NCI-H1092 (cell line): ENCODE data around the gene FLT3LG.
A peak's percentile ranks its signal among the peaks of the same experiment; 100 is the strongest.
"Not testable (repeated sequence)": the region's sequence is repeated elsewhere in the genome, so short reads cannot be mapped to it uniquely, and the experiment has no call there.

Source experiments
- DNase-seq: peaks from one replicate; lab custom pipeline; 2025; lab: John Stamatoyannopoulos, UW

FLT3LG gene

DNA sequence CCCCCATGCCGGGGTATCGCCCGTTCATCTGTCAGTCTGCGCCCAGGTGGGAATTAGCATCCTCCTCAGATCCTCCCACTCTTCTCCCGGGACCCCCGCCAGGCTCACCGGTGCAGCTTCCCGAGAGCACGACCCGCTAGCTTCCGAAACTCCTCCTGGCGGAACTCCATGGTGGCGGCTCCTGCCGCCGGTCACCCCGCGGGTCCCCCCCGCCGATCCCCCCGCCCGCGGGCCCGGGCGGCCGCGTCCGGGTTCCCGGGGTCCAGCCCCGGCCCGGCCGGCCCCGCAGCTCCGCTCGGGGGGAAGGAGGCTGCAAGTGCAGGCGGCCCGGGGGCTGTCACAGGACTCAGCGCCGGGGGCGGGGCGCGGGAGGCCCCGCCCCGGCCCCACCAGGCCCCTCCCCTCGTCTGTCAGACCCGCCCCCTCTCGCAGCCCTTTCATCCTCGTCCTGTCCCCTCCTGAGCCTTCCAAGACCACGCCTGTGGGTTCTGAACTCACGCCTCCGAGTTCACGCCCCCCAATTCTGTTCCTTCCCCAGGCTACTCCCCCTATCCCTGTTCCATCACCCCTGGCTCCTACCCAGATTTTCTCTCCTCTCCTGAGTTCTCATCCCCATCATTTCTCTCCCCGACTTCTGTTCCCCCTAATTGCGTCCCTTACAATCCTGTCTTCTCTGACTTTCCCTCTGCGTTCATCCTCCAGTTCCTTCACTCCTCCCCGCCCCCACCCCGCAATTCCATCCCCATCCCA lies 32.6 kb upstream of the FLT3LG start, which contains the start of gene SLC17A7:
TSS of gene SLC17A7 (minus strand) at position 318 of the 750 bp plus-strand sequence. CDS start at position 170, 148 bp downstream.
- DNase-seq, result no peak

DNA sequence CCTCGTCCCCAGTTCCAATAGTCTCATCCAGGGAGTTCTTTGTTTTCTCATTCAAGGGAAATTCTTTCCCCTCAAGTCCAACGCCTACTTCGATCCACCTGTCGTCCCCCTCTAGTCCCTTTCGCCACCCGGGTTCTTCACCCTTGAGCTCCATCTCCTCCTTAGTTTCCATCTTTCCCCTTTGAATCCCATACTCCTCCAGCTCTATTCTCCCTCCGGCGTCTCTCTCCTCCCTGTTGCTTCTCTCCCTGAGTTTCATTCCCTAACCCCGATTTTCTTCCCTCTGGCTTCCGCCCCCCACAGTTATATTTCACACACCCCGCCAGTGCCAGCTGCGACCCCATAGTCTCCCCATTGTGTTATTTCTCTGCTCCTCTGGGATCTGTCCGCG lies 32.1 kb upstream of the FLT3LG start:
- no peak for DNase-seq

DNA sequence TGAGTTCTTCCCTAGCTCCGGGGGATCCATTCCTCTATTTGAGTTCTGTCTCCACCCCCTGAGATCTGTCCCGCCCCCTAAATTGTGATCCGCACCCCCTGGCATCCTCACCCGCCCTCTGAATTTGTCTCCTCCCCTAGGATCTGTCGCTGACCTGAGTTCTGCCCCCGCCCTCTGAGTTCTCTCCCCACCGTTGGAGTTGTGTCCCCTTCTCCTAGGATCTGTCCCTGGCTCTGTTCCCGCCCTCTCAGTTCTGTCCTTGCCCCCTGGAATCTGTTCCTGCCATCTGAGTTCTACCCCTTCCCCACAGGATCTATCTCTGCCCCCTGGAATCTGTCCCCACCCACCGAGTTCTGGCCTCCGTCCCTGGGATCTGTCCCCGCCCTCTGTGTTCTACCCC lies 31.7 kb upstream of the FLT3LG start:
- DNase-seq, result no peak

DNA sequence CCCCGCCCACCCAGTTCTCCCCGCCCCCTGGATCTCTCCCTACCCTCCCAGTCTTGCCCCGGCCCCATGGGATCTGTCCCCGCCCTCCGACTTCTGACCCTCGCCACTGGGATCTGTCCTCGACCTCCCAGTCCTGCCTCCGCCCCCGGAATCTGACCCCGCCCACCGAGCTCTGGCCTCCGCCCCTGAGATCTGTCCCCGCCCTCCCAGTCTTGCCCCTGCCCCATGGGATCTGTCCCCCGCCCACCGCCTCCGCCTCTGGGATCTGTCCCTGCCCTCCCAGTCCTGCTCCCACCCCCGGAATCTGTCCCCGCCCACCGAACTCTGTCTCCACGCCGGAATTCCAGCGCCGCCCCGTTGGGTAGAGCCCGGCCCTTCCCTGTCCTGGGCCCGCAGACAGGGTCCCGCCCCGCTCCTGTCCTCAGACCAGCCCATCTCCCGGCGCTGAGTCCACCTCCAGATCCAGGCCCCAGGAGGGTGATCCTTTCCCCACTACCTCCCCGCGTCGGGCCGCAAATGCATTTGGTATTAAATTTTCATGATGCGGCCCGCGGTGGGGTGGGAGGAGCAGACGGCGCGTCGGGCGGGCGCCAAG lies 31.1 kb upstream of the FLT3LG start:
- no peak for DNase-seq

DNA sequence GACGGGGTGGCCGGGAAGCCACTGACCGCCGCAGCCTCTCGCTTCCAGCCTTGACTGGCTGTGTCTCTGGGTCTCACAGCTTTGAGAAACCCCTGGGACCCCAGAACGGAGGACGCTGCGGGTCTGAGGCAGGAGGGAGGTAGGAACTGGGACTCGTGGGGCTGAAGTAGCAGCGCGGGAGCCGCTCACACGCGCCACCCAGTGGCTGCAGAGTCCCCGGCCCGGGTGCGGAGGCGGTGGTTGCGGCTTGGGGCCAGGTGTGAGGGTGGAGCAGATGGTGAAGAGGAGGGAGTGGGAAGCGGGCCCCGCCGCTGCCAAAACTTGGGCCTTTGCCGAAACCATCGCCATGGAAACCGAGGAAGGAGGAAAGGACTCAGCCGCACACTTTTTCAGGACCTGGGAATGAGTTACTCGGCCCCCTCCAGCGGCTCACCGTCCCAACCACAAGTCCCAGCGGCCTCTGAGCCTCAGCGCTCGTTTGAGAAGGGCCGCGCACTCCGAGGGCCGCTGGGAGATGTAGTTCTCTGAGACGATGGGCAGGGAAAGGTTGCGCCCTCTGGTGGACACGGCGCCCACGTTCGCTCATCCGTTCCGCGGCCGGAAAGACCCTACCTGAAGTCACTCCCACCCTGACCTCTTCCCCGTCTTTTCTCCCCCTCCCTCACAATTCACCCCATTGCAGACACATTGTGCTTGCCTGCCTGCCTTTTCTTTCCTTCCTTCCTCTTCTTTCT lies 30.5 kb upstream of the FLT3LG start:
- DNase-seq, result peak; percentile 83

DNA sequence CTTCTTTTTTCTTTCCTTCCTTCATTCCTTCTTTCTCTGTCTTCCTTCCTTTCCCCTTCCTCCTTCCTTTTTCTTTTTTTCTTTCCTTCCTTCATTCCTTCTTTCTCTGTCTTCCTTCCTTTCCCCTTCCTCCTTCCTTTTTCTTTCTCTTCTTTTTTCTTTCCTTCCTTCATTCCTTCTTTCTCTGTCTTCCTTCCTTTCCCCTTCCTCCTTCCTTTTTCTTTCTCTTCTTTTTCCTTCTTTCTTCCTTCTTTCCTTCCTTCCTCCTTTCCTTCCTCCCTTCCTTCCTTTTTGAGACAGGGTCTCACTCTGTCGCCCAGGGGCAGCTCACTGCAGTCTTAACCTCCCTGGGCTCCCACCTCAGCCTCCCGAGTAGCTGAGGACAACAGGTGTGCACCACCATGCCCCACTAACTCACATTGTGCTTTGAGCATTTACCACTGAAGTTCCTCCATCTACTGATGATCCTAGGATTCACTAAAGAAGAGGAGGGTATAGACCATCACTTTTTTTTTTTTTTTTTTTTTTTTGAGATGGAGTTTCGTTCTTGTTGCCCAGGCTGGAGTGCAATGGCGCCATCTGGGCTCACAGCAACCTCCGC lies 29.8 kb upstream of the FLT3LG start:
- DNase-seq, result not testable (repeated sequence)

DNA sequence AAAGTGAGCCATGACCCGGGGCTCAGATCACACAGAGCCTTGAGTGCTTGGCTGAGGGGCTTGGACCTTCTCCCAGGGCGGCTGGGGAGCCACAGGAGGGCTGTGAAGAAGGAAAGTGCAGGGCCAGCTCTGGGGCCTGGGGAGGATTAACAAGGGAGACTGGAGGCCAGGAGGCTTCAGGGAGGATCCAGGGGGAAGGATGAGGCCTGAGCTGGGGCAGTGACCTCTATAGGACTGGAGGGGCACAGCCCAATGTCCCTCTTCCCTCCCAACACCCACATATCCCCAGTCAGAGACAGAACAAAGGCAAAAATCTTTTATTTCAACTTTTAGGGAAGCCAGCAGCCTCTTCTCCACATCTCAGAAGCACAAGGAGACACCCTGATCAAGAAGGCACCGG lies 28.0 kb upstream of the FLT3LG start:
- DNase-seq, result no peak

DNA sequence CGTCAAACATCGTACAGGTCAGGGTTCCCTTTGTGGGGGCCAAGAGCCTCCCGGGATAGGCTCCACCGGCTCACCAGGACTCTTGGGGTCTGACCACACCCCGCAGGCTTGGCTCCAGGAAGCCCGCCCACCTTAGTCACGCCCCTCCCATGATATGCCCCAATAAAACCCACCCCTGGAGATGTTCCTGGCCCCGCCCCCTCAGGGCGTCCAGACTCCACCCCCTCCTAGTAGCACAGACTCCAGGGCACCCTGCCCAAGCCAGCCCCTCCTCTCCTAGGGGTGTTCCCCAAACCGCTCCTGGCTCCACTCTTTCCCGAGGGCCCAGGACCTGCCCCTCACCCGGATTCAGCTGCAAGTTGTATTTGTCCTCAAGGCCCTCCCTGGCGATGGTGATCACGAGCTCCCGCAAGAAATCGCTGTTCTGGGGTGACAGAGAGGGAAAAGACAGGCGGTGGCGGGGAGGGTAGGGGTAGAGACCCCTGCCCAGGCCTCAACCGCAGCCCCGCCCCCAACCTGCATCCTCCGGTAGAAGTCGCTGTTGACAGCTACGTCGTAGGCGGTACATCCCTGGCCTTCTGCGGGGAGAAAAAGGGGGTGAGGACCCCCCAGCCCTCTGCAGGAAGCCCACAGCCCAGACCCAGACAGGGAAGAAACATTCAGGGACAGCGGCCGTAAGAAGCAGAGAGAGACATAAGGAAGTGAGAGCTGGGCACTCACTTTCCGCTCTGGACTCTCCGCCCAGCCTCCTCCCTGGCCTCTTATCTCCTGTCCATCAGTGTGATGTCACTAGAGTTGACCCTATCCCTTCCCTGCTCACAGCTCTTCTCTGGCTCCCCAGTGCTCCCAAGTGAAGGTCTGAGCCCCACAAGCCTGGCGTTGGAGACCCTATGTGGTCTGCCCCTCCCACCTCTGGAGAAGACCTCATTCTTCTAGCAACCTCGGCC lies 26.3 kb upstream of the FLT3LG start:
- no peak for DNase-seq

DNA sequence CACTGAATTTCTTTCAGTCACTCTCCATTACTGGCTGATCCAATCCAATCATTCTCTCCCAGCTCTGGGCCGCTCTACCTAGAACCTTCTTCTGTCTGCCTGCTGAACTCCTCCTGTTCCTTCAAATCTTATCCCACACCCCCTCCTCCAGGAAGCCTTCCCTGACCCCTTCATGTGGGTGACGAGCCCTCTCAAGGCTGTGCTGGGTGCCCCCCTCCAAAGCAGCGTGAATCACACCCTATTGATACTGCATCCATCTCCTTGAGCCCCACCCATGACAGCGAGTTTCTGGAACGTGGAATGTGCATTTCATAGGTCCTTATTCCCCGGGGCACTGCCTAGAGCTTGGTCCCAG lies 25.6 kb upstream of the FLT3LG start:
- no peak for DNase-seq

DNA sequence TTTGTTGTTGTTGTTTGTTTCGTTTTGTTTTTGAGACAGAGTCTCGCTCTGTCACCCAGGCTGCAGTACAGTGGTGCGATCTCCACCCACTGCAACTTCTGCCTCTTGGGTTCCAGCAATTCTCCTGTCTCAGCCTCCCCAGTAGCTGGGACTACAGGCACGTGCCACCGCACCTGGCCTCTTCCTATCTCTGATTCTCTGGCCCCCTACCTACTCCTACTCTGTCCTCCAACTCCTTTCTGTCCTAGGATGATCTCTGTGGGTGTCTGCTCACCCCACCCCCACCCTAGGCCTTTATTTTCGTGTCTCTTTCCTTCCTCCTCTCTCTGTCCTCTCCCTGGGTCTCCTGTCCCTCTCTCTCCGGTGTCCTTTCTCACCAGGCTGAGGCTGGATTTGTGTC lies 23.6 kb upstream of the FLT3LG start:
- DNase-seq, result no peak

DNA sequence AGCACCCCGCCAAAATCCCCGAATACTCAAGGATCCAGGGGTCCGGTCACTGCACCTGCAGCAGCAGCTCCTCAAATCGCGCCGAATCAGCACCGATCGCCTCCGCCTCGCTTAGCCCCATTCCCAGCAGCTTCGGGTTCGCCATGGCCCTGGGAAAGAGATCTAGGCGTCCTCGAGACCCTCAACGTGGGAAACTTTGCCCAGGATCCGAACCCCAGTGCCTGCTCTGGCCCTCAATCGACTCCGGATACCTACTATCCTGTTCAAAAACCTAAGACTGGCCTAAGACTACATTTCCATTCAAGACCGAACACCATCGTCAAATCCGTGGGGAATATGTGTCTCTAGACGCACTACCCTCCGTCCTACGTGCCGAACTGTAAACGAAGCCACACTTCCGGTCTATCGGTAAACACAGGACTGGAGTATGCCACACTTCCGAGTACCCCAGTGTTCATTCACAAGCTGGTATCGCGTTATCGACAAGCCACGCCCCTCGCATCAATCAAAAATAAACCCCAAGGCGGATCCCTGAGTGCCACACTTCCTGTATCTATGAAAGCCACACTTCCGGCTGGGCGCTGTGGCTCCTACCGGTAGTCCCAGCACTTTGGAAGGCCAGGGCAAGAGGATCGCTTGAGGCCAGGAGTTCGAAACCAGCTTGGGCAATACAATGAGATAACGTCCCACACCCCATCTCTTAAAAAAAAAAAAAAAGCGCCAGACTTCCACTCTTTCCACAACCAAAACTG lies 22.4 kb upstream of the FLT3LG start, which contains the start of gene PIH1D1:
TSS of gene PIH1D1 (minus strand) at position 385 of the 752 bp plus-strand sequence. CDS start at position 145, 240 bp downstream.
- DNase-seq, result peak; percentile 98

DNA sequence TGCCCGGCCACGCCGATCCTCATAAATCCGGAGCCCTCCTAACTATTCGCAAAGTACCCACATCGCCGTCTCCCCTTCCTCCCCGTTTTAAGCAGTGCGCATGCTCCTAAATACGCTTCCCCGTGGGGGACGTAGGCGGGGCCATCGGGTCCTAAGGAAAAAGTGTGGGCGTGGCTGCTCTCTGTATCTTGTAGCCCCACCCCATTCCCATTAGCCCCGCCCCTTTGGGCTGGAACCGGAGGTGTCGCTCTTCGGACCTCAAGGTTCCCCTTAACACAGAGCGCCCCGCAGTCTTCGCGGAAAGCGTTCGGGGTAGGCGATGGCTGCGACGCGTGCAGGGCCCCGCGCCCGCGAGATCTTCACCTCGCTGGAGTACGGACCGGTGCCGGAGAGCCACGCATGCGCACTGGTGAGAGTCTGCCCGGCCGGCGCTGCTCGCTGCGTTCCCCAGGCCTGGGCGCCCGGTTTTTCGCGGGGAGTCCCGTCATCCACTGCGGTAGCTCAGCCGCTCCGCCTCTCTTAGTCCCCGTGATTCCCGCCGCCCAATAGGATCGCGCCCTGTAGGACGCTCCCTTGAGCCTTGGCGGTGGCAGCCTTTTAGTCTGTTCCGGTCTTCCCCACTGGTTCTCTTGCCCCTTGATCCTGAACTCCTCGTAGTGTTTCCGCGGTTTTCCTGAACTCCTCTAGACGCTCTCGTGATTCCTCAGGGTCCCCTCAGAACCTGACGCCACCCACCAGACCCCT lies 20.8 kb upstream of the FLT3LG start, which contains the start of gene ALDH16A1:
TSS of gene ALDH16A1 (plus strand) at position 213 of the 744 bp plus-strand sequence. CDS start at position 320, 107 bp downstream.
- peak; percentile 94 for DNase-seq

DNA sequence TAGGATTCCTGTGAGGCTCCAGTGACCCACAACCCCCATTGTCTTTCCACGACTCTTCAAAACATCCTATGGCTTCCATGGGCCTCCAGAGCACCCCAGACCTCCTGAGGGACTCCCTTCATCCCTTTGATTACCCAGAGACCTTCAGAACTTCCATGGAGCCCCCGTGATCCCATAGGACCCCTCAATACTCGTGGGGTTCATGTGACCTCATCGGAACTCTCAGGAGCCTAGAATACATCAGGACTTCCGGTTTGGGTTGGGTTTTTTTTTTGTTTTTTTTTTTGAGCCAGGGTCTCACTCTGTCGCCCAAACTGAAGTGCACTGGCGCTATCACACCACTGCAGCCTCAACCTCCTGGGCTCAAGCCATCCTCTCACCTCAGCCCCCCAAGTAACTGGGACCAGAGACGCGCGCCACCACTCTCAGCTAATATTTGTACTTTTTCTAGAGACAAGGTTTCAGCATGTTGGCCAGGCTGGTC lies 20.2 kb upstream of the FLT3LG start:
- DNase-seq, result no peak

DNA sequence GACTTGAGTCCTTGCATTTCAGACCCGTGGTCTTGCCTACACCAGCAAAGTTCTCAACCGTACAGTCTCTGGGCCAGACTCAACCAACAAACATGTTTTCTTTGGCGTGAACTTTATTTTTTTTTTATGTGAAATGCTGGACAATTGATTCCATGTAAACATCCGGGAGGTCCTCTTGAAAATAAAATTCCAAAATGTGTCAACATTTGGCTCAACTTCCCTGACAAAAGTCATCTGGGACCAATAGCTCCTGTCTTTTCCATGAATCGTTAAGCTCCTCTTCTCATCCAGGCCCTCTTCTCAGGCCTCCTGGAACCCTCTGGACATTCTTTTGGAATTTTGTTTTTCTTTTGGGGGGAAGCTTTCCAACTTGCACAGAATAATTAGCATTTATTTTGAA lies 18.2 kb upstream of the FLT3LG start:
- DNase-seq, result no peak

DNA sequence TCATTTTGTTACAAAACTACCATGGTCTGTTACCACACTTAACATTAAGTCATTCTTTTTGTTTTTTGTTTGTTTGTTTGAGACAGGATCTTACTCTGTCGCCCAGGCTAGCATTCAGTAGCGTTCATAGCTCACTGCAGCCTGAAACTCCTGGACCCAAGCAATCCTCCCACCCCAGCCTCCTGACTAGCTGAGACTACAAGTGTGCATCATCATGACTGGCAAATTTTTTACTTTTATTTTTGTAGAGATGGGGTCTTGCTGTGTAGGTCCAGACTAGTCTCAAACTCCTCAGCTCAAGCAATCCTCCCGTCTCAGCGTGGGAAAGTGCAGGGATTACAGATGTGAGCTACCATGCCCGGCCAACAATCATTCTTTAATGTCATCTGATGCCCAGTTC lies 17.7 kb upstream of the FLT3LG start:
- no peak for DNase-seq

DNA sequence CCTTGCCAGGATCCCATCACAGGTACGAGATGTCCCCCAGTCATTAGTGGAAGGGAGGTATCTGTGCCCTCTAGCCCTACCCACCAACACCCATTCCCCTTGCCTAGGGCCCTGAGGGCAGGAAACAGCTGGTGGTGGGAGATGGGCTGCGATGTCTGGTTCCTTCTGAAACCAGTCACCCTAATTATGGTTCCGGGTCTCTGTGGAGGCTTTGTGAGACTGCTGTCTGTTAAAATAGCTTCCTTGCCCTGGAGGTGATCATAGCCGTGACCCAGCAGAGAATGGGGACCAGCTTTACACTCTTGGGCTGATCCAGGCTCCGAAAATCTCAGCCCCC lies 15.5 kb upstream of the FLT3LG start:
- no peak for DNase-seq

DNA sequence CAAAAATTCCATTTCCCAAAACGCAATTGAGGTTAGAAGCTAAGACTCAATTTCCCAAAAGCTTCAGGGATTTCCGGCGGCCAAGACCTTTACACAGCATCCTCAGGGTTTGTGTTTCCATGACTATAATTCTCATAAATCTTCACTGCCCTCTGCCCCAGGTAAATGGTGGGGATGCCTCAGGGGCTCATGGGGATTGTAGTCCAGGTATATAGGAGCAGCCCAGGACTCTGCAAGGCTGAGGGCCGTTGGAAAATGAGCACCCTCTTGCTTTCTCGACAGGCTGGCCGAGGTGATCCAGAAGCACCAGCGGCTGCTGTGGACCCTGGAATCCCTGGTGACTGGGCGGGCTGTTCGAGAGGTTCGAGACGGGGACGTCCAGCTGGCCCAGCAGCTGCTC lies 14.6 kb upstream of the FLT3LG start:
- no peak for DNase-seq

DNA sequence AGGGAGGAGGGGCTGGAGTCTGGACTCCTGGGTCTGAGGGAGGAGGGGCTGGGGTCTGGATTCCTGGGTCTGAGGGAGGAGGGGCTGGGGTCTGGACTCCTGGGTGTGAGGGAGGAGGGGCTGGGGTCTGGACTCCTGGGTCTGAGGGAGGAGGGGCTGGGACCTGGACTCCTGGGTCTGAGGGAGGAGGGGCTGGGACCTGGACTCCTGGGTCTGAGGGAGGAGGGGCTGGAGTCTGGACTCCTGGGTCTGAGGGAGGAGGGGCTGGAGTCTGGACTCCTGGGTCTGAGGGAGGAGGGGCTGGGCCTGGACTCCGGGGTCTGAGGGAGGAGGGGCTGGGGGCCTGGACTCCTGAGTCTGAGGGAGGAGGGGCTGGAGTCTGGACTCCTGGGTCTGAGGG lies 12.9 kb upstream of the FLT3LG start:
- not testable (repeated sequence) for DNase-seq

DNA sequence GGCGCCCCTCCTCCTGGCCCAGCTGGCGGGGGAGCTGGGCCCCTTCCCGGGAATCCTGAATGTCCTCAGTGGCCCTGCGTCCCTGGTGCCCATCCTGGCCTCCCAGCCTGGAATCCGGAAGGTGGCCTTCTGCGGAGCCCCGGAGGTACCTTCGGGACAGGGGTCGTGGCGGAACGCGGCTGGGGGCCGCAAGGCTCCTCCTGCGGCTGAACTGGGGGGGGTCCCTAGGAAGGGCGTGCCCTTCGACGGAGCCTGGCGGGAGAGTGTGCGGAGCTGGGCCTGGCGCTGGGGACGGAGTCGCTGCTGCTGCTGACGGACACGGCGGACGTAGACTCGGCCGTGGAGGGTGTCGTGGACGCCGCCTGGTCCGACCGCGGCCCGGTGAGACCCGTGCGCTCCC lies 12.4 kb upstream of the FLT3LG start:
- no peak for DNase-seq

DNA sequence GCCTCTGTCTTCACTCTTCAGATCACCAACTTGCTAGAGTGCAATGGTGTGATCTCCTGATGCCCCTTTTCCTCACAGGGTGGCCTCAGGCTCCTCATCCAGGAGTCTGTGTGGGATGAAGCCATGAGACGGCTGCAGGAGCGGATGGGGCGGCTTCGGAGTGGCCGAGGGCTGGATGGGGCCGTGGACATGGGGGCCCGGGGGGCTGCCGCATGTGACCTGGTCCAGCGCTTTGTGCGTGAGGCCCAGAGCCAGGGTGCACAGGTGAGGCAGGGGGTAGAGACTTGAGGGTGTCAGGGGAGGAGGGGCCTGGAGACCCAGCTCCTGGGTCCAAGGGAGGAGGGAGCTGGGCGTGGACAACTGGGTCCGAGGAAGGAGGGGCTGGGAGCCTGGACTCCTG lies 11.5 kb upstream of the FLT3LG start:
- no peak for DNase-seq
